Stimulated activated CD4-positive, alpha-beta T cell treated with anti-CD3 and anti-CD28 coated beads, Interleukin-15, amount 100 ng/mL, for 1 hour (primary cell): ENCODE results near the gene SFMBT2.

Experiments used
- DNase-seq, 2 donors: peaks; one replicate each; pipeline ENCODE4 v3.0.0-alpha.2; 2020; ENCODE audit warnings: low read depth in 1 of 2, low spot score in 1 of 2

The SFMBT2 gene

DNA sequence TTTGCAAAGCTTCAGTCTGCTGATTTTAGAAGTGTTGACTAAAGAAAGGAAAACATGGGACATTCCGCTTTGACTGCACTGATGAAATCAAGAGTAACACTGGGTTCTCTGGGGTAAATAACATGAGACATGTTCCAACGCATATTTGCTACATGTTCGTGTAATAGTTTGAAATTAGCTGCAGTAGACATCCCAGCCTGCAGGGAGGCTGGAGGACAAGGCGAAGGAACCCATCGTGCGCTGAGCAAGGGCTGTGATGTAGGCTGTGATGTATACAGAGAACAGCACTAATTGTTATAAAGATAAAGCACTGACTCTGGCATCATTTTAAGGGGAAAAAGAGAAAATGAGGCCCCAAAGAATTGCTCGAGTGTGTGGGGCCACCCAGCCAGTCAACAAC lies 40.3 kb downstream of the SFMBT2 start:
- DNase-seq = no peak

- DNase-seq = no peak
These were observed 45.6 kb downstream of the SFMBT2 start for GRCh38 chr10:7365027-7365745.

GRCh38 chr10:7364474-7364873 lies 46.4 kb downstream of the SFMBT2 start:
- no peak for DNase-seq

- no peak for DNase-seq
These were observed 47.1 kb downstream of the SFMBT2 start for GRCh38 chr10:7363700-7364099.

GRCh38 chr10:7362471-7362870 lies 48.4 kb downstream of the SFMBT2 start:
- DNase-seq = no peak

DNA sequence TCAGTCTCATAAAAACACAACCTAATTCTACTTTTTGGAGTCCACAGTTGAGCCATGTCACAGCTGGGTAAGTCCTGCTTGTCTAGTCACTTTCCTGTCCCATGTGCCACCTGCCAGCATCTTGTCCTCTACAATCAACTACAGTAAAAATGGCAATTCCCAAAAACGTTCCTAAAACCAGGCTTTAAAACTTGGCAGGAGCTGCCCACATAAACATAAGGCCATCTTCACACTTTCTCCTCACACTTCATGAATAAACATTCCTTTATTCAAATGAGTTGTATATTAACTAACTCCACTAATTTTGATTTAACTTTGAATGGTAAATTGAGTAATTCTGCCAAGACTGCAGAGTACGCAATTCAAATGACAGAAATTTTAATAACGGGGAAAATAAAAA lies 49.5 kb downstream of the SFMBT2 start:
- DNase-seq = no peak

GRCh38 chr10:7359954-7360353 lies 50.9 kb downstream of the SFMBT2 start:
- DNase-seq = no peak

GRCh38 chr10:7359356-7359755 lies 51.5 kb downstream of the SFMBT2 start:
- no peak for DNase-seq

- DNase-seq = no peak
These were observed 53.6 kb downstream of the SFMBT2 start for GRCh38 chr10:7357193-7357592.

DNA sequence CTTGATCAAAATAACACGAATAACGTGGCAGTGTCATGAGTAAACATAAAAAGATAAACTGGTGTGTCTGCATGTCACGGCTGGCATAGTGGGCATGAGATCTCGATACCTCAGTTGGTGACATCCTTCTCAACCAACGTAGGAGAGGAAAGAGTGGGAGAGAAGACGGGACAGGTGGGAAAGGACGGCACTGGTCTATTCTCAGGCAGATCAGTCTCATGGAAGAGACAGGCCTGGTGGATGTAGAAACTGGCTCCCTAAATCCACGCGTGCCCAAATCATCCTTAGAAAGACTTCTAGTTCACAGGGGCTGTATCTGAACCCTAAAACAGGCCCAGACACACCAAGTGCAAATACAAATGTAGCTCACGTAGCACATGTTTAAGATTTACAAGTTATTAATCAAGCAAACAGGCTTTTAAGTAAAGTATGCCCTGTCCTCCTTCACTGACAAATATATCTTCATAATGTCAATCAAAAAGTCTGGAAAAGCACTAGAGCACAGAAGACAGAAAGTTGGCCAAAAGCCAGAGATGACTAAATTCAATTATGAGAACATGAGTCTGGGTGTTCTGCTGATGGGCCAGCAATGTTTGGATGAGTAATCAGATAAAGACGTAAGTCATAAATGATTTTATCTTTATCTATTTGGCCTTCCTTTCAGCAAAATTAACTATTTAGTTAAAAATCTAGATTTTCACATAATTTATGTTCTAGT lies 56.3 kb downstream of the SFMBT2 start:
- DNase-seq = no peak

DNA sequence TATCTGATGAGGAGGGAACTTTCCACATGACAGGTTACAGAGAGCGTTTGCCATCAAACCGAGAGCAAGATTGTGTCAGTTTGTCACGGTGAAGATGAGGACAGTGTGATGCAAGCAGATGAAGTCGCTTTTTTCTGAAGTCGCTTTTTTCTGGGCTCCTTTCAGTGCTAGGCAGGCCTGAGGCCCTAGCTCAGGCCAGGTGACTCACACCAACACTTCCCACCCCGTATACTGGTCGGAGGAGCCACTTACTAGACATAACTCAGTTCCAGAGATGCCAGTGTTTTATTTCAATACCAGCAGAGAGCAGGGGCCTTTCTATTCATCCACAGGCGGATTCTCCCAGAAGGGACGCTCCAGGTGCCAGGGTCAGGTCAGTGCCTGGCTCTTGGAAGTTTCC lies 58.9 kb downstream of the SFMBT2 start:
- no peak for DNase-seq

GRCh38 chr10:7350541-7351195 lies 60.2 kb downstream of the SFMBT2 start:
- no peak for DNase-seq

- no peak for DNase-seq
These were observed 65.1 kb downstream of the SFMBT2 start for GRCh38 chr10:7345717-7346116.

DNA sequence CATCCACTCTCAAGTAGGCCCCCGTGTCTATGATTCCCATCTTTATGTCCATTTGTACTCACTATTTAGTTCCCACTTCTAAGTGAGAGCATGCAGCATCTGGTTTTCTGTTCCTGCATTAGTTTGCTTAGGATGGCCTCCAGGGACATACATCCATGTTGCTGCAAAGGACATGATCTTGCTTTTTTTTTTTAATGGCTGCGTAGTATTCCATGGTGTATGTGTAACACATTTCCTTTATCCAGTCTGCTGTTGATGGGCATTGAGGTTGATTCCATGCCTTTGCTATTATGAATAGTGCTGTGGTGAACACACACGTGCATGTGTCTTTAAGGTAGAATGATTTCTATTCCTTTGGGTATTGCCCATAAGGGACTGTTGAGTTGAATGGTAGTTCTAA lies 67.8 kb downstream of the SFMBT2 start:
- no peak for DNase-seq

GRCh38 chr10:7340179-7340874 lies 70.5 kb downstream of the SFMBT2 start:
- DNase-seq = no peak

DNA sequence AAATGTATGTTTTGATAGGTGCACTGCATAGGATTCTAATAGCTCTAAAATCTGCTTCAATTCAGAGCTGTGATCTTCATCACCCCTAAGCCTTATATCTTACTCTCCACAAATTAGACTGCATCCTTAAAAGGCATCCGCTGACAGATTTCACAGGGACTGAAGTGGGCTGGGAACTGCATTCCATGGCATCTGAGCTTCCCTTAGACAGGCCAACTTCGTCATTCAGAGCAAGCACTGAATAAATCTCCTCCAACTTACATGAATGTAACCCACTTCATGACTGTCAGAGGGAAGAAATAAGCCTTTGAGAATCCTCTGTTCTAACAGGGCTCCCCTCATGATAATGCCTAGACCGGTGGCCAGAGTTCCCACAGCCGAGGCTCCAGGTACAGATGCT lies 71.3 kb downstream of the SFMBT2 start:
- no peak for DNase-seq

DNA sequence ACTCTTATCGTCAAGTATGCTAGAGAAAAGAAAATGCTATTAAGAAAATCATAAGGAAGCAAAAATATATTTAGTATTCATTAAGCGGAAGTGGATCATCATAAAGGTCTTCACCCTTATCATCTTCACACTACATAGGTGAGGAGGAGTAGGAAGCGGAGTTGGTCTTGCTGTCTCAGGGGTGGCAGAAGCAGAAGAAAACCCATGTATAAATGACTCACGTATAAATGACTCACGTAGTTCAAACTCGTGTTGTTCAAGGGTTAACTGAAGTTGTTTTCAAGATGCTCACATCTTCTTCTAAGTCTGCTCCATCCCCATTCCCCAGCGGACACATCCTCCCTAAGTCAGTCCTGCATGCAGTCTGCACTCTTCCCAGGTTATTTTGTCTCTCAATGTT lies 72.4 kb downstream of the SFMBT2 start:
- no peak for DNase-seq

DNA sequence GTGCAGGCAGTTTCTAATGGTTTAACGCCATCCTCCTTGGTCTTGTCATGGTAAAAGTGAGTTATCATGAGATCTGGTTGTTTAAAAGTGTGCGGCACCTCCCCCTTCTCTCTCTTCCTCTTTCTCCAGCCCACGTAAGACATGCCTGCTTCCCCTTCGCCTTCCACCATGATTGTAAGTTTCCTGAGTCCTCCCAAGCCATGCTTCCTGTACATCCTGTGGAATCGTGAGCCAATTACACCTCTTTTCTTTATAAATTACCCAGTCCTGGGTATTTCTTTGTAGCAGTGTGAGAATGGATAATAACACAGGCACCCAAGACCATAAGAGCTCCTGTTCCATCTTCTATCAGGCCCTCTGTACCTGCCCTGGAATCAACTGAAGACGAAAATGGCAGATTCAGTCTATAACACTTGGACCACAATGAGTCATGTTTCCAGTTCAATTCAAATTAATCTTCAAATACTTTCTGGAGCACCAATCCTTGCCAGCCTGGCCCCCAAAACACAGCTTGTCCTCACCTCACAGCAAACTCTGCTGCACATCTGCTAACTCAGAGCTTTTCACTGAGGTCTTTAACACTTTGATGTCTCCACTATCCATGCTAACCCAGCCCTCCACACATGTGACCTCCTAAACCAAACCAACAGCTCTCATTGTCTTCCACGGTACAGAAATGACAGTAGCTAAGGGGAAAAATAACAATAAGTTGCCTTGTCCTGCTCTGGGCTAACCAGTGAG lies 73.2 kb downstream of the SFMBT2 start:
- DNase-seq = no peak

GRCh38 chr10:7335977-7336376 lies 74.9 kb downstream of the SFMBT2 start:
- no peak for DNase-seq

GRCh38 chr10:7334642-7334964 lies 76.2 kb downstream of the SFMBT2 start:
- no peak for DNase-seq

DNA sequence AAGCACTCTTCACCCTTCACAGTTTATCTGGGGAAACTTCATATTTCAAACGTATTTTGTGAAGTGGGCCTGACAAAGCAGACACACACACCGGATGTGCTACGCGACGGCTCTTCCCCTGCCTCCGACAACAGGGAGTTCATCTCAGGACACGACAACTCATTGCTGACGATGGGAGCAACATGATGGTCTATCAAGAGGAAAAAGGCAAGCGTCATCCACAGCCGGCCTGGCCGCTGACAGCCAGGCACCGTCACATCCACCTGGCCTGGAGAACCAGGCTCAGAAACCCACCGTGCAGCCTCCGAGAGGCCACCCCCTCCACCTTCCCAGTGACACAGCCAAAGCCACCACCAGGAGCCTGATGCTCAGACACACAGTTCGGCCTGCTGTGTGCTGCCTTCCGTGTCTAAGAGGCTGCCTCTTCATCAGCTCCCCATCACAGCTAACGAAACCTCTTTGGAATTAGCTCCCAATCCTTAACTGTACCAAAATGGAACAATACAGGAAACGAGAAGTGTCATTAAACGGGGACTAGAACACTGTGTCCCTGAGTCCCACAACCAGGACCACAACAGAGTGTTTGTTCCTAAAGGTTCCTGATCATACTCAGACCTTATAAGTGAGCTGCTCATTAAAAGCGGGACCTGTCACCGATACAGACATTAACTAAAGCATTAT lies 76.7 kb downstream of the SFMBT2 start:
- no peak for DNase-seq
